ENCODE measurements around the gene RNASEH1.

RNASEH1 gene

DNA sequence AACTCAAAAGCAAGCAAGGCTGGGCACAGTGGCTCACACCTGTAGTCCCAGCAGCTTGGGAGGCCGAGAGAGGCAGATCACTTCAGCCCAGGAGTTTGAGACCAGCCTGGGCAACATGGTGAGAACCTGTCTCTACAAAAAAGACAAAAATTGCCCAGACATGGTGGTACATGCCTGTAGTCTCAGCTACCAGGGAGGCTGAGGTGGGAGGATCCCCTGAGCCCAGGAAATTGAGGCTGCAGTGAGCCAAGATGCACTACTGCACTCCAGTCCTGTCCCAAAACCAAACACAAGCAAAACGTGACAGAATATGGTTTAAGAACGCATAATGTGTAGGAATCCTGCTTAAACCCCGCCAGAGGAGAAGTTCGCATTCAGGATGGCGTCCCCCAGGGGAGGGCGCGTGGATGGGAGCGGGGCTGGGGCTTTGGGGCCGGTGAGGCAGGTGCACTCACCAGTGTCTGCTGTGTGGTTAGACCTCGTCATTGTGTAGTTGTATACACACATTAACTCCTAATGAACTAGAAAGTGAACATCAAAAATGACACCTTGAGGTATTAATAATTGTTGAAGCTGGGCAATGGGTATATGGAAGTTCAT, 42.2 kb upstream of the RNASEH1 start:
- H3K4me3 ChIP-seq (ENCODE audit: low read depth, low read length), result no peak overlapping the region
- H3K9me3 ChIP-seq (ENCODE audit: control insufficient read depth, insufficient read depth, low read depth, low read length), result no peaks in the 10 kb centered on the region
- no peaks in the 10 kb centered on the region for H3K4me1 ChIP-seq (ENCODE audit: control insufficient read depth, insufficient read depth, low read length)
- H3K36me3 ChIP-seq (ENCODE audit: control insufficient read depth, insufficient read depth, low read length), result no peaks in the 10 kb centered on the region
- no peak overlapping the region for H3K9ac ChIP-seq (ENCODE audit: low read length)
- peaks cover 2% of the 10 kb centered on the region; the same call in 1 of the 2 replicates for H3K27me3 ChIP-seq (ENCODE audit: control insufficient read depth, insufficient read depth, low read length)
- no peak overlapping the region for H3K27ac ChIP-seq (ENCODE audit: low read depth, low read length)

DNA sequence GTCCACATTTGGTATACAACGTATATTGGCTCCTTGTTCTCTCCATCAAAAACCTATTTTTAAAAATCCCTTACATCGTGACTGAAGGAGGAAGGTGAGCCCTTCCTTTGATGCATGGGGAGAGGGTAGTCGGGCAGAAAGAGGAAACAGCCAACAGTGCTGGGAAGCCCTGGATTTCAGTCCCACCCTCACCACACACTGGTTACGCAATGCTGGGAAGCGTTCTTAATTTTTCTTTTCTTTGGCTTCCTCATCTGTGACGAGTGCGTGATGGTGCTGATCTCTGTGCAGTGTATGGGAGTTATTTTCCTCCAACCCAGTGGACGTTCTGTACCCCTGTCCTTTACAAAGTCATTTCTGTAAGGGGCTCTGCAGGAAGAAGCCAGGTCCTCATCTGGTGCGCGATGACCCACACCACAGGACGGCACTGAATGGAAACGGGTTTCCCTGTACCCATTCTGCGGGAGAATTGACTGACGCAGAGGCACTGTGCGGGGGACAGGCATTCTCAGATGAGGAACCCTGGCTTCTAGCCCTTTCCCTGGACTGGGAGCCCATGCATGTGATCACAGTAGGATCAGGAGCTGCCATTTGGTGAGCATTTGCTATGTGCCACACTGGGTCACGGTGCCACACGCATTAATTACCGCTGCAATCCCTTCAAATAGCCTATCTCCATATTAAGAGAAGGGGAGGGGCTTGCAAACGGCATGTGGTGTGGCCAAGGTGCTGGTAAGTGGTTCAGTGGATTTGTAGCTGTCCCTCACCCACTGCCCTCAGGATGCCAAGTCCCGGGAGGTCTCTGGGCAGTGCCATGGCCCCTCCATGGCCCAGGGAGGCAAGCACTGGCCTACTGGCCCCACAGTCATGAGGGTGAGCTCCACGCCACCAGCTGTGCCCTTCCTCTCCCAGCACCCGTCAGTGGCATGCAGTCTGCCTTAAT, 41.0 kb upstream of the RNASEH1 start:
- Histone ChIP-seq H3K4me3 (ENCODE audit: low read depth, low read length) (no peak overlapping the region), H3K9me3 (ENCODE audit: control insufficient read depth, insufficient read depth, low read depth, low read length) (no peaks in the 10 kb centered on the region), H3K9ac (ENCODE audit: low read length) (no peak overlapping the region), H3K27me3 (ENCODE audit: control insufficient read depth, insufficient read depth, low read length) (peaks cover 4% of the 10 kb centered on the region; the same call in 1 of the 2 replicates), H3K4me1 (ENCODE audit: control insufficient read depth, insufficient read depth, low read length) (peaks cover 3% of the 10 kb centered on the region; the same call in 1 of the 2 replicates), H3K36me3 (ENCODE audit: control insufficient read depth, insufficient read depth, low read length) (no peaks in the 10 kb centered on the region), H3K27ac (ENCODE audit: low read depth, low read length) (no peak overlapping the region)

DNA sequence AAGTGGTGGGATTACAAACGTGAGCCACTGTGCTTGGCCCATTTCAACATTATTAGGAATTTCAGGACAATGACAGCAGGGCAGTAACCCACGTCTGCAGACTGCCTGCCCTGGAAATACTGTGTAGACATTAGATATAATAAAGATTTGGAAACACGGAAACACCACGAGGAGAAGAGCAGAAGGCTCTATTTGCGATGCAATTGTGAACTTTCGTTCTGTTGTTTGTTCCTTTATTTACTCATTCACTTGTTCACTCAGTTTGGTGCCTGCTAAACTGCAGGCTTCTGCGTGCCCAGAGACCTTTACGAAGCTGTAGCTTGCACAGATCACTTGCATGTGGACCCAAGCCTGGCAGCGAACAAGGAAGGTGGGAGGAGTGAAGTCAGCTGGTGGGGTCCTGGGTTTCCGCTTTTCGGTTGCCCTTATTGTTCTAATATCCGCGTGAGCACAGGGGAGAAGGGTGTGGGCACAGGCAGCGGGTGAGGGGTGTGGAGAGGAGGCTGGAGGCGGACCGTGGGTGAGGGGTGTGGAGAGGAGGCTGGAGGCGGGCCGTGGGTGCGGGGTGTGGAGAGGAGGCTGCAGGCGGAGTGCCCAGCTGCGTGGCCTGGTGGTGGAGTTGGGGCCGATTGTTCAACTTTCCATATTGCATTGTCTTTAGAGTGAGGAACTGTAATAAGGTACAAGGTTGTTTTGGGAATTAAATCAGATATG, 40.2 kb upstream of the RNASEH1 start:
- no peak overlapping the region for H3K27ac ChIP-seq (ENCODE audit: low read depth, low read length)
- H3K4me3 ChIP-seq (ENCODE audit: low read depth, low read length), result no peak overlapping the region
- no peaks in the 10 kb centered on the region for H3K9me3 ChIP-seq (ENCODE audit: control insufficient read depth, insufficient read depth, low read depth, low read length)
- no peak overlapping the region for H3K9ac ChIP-seq (ENCODE audit: low read length)
- H3K4me1 ChIP-seq (ENCODE audit: control insufficient read depth, insufficient read depth, low read length), result peaks cover 3% of the 10 kb centered on the region; the same call in 1 of the 2 replicates
- peaks cover 4% of the 10 kb centered on the region; the same call in 1 of the 2 replicates for H3K27me3 ChIP-seq (ENCODE audit: control insufficient read depth, insufficient read depth, low read length)
- no peaks in the 10 kb centered on the region; the same call in 1 of the 2 replicates for H3K36me3 ChIP-seq (ENCODE audit: control insufficient read depth, insufficient read depth, low read length)

DNA sequence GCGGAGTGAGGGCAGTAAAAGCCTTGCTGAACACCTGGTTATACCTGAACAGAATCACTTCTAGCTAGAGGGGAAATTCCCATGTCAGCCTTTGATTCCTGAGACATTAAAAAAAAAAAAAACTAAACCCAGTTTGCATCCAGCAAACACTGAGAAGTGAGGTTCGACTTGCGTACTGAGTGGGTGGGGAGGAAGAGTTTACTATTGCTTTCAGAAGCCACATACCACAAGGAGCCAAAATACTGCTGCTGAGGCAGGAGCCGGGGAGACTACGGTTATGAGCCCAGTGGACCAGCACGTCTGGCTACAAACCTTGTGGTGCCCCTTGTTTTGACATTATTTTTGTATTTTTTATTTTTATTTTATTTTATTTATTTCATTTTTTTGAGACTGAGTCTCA, 39.4 kb upstream of the RNASEH1 start:
- H3K9ac ChIP-seq (ENCODE audit: low read length), result no peak overlapping the region
- no peak overlapping the region for H3K27ac ChIP-seq (ENCODE audit: low read depth, low read length)
- H3K4me3 ChIP-seq (ENCODE audit: low read depth, low read length), result no peak overlapping the region
- H3K4me1 ChIP-seq (ENCODE audit: control insufficient read depth, insufficient read depth, low read length), result peaks cover 3% of the 10 kb centered on the region; the same call in 1 of the 2 replicates
- peaks cover 4% of the 10 kb centered on the region; the same call in 1 of the 2 replicates for H3K27me3 ChIP-seq (ENCODE audit: control insufficient read depth, insufficient read depth, low read length)
- no peaks in the 10 kb centered on the region; the same call in 1 of the 2 replicates for H3K36me3 ChIP-seq (ENCODE audit: control insufficient read depth, insufficient read depth, low read length)
- H3K9me3 ChIP-seq (ENCODE audit: control insufficient read depth, insufficient read depth, low read depth, low read length), result 0 out of 2 replicates have a peak, but pooled peaks cover 2% of the 10 kb centered on the region

DNA sequence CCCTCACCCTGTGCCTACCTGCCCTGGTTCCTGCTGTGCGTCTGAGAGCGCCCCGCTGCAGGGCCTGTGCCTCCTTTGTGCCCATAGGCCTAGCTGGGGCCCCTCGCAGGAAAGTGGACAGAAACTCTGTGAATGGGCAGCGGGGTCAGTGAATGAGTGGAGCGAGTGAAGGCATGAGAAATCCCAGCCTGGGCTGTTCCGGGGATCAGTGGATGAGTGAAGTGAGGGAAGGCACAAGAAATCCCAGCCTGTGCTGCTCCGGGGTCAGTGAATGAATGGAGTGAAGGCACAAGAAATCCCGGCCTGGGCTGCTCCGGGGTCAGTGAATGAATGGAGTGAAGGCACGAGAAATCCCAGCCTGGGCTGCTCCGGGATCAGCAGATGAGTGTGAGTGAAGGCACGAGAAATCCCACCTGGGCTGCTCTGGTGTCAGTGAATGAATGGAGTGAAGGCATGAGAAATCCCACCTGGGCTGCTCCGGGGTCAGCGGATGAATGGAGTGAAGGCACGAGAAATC, 38.8 kb upstream of the RNASEH1 start:
- peaks cover 4% of the 10 kb centered on the region; the same call in 1 of the 2 replicates for H3K27me3 ChIP-seq (ENCODE audit: control insufficient read depth, insufficient read depth, low read length)
- H3K4me3 ChIP-seq (ENCODE audit: low read depth, low read length), result no peak overlapping the region

DNA sequence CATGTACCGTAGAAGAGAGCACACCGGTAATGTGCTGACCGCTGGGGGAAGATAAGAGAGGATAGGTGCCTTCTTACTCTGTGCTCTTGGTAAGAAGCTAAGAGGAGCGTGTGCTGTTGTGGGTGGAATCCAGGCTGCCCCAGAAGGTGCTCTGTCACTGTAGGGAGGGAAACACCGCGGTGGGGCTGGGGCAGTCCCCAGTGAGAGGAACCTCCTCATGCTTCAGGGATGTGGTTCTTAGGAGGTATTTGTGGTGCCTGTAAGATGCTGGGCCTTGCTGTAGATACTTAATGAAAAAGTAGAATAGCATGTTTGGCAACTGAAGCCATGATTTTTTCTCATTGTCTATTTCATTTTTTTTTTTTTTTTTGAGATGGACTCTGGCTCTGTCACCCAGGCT, 37.9 kb upstream of the RNASEH1 start:
- no peaks in the 10 kb centered on the region; the same call in 1 of the 2 replicates for H3K36me3 ChIP-seq (ENCODE audit: control insufficient read depth, insufficient read depth, low read length)
- H3K9ac ChIP-seq (ENCODE audit: low read length), result no peak overlapping the region
- peaks cover 3% of the 10 kb centered on the region; the same call in 1 of the 2 replicates for H3K4me1 ChIP-seq (ENCODE audit: control insufficient read depth, insufficient read depth, low read length)
- peaks cover 4% of the 10 kb centered on the region; the same call in 1 of the 2 replicates for H3K27me3 ChIP-seq (ENCODE audit: control insufficient read depth, insufficient read depth, low read length)
- H3K4me3 ChIP-seq (ENCODE audit: low read depth, low read length), result no peak overlapping the region
- 0 out of 2 replicates have a peak, but pooled peaks cover 4% of the 10 kb centered on the region for H3K9me3 ChIP-seq (ENCODE audit: control insufficient read depth, insufficient read depth, low read depth, low read length)
- no peak overlapping the region for H3K27ac ChIP-seq (ENCODE audit: low read depth, low read length)

More for the DNA sequence above, 38.8 kb upstream of the RNASEH1 start:
- peaks cover 3% of the 10 kb centered on the region; the same call in 1 of the 2 replicates for H3K4me1 ChIP-seq (ENCODE audit: control insufficient read depth, insufficient read depth, low read length)
- H3K9me3 ChIP-seq (ENCODE audit: control insufficient read depth, insufficient read depth, low read depth, low read length), result 0 out of 2 replicates have a peak, but pooled peaks cover 4% of the 10 kb centered on the region
- H3K36me3 ChIP-seq (ENCODE audit: control insufficient read depth, insufficient read depth, low read length), result no peaks in the 10 kb centered on the region; the same call in 1 of the 2 replicates
- H3K27ac ChIP-seq (ENCODE audit: low read depth, low read length), result no peak overlapping the region; the same call in 1 of the 2 replicates
- H3K9ac ChIP-seq (ENCODE audit: low read length), result no peak overlapping the region

DNA sequence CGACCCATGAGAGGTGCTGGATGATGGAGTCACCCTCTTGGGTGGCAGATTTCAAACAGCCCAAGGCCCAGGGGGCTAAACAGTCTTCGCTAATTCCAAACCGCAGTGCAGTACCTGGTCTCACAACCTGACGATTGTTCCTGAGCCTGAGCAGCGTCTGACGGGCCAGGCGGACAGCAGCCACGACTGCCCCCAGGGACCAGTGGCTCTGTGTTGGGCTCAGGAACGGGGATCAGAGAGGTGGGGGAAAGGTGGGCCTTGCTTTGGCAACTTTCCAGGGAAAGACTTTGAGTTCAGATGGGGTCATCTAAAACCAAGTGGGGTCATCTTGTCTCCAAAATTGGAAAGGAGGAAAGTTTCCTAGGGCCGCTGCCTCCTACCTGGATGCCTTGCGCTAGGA, 37.3 kb upstream of the RNASEH1 start:
- no peaks in the 10 kb centered on the region; the same call in 1 of the 2 replicates for H3K36me3 ChIP-seq (ENCODE audit: control insufficient read depth, insufficient read depth, low read length)
- no peak overlapping the region for H3K9ac ChIP-seq (ENCODE audit: low read length)
- peaks cover 4% of the 10 kb centered on the region; the same call in 1 of the 2 replicates for H3K27me3 ChIP-seq (ENCODE audit: control insufficient read depth, insufficient read depth, low read length)
- H3K27ac ChIP-seq (ENCODE audit: low read depth, low read length), result no peak overlapping the region
- H3K4me3 ChIP-seq (ENCODE audit: low read depth, low read length), result no peak overlapping the region
- H3K4me1 ChIP-seq (ENCODE audit: control insufficient read depth, insufficient read depth, low read length), result peaks cover 3% of the 10 kb centered on the region; the same call in 1 of the 2 replicates
- H3K9me3 ChIP-seq (ENCODE audit: control insufficient read depth, insufficient read depth, low read depth, low read length), result 0 out of 2 replicates have a peak, but pooled peaks cover 4% of the 10 kb centered on the region

DNA sequence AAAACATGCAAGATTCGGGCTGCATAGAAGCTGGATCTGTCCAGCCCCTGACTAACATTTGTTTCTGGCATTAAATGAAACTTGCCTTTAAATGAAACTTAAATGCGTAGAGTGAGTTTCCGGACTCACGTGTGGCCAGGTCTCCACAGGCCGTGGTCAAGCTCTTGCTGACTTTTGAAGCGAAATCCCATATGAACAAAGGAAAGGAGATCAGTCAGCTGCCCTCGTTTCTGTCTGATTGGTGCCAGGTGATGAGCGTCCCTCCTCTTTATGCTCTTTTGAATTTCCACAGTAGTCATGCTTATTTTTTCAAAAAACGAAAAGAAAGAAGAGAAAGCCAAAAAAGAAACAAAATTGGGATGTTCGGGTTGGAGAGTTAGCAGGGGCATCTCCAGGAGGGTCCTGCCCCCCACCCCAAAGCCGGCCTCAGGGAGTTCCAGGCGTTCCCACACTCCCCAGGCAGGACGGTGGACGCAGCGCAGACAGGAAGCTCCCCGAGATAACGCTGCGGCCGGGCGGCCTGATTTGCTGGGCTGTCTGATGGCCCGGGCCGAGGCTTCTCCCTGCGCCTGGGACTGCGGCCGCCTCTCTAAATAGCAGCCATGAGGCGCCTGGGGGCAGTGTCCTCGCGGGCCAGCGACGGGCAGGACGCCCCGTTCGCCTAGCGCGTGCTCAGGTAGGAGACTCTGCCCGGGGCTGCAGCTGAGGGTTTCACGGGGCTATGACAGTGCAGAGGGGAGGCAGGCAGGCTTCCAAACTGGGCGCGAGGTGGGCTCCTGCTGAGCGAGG, 36.6 kb upstream of the RNASEH1 start, which contains the start of gene COLEC11:
COLEC11 (plus strand) TSS at position 620 of the 789 bp plus-strand sequence. CDS start 9,229 bp downstream, outside the sequence.
- Histone ChIP-seq H3K4me1 (ENCODE audit: control insufficient read depth, insufficient read depth, low read length) (peaks cover 3% of the 10 kb centered on the region; the same call in 1 of the 2 replicates), H3K27ac (ENCODE audit: low read depth, low read length) (no peak within 1 kb of the TSS), H3K36me3 (ENCODE audit: control insufficient read depth, insufficient read depth, low read length) (no peaks in the 10 kb centered on the region; the same call in 1 of the 2 replicates), H3K4me3 (ENCODE audit: low read depth, low read length) (no peak within 1 kb of the TSS), H3K9ac (ENCODE audit: low read length) (no peak within 1 kb of the TSS), H3K27me3 (ENCODE audit: control insufficient read depth, insufficient read depth, low read length) (peaks cover 4% of the 10 kb centered on the region; the same call in 1 of the 2 replicates), H3K9me3 (ENCODE audit: control insufficient read depth, insufficient read depth, low read depth, low read length) (0 out of 2 replicates have a peak, but pooled peaks cover 5% of the 10 kb centered on the region)

DNA sequence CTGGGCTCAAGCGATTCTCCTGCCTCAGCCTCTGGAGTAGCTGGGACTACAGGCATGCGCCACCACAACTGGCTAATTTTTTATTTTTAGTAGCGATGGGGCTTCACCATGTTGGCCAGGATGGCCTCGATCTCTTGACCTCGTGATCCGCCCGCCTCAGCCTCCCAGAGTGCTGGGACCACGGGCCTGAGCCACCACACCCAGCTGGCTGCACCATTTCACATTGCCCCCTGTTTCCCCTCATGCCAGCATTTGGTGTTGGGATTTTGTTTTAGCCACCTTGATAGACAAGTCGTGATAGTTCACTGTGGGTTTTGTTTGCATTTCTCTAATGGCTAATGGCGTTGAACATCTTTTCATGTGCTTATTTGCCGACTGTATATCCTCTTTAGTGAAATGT, 31.0 kb upstream of the RNASEH1 start:
- Histone ChIP-seq H3K4me1 (ENCODE audit: control insufficient read depth, insufficient read depth, low read length) (no peaks in the 10 kb centered on the region), H3K36me3 (ENCODE audit: control insufficient read depth, insufficient read depth, low read length) (peaks cover 4% of the 10 kb centered on the region; the same call in 1 of the 2 replicates), H3K9ac (ENCODE audit: low read length) (no peak overlapping the region), H3K9me3 (ENCODE audit: control insufficient read depth, insufficient read depth, low read depth, low read length) (0 out of 2 replicates have a peak, but pooled peaks cover 9% of the 10 kb centered on the region), H3K27ac (ENCODE audit: low read depth, low read length) (no peak overlapping the region), H3K4me3 (ENCODE audit: low read depth, low read length) (no peak overlapping the region), H3K27me3 (ENCODE audit: control insufficient read depth, insufficient read depth, low read length) (no peaks in the 10 kb centered on the region)

Data from HUES6 (cell line).